ENCODE results near the gene KLRG1. TPM values are rescaled to one million over a fixed set of nuclear protein-coding genes. Genes with fewer than 3 reads are reported as not detected.

Gene KLRG1
- total and polyA plus RNA-seq, 2 of the 8 experiments (the other 6 are each of a cell fraction or from before 2014, with no cell fraction given): 7.9 to 12.8 TPM

GRCh38 chr12:9034095-9034494 is 44.7 kb downstream of the KLRG1 start (continued):
- no peak for TF ChIP-seq RAD21 (IDR thresholded peaks at IDR 0.05 in 1 of 2, conservative IDR thresholded peaks at IDR 0.05 in 1 of 2; ENCODE audit: low read depth in 2 of 2, low read length in 2 of 2)
- no peak for TF ChIP-seq POLR2A (IDR thresholded peaks at IDR 0.05; ENCODE audit: control extremely low read depth in 1 of 2, low read depth in 2 of 2, low read length in 2 of 2)
- TF ChIP-seq HDAC2 (IDR thresholded peaks at IDR 0.05; ENCODE audit: borderline replicate concordance in 1 of 2, low read depth in 2 of 2, low read length in 2 of 2): no peak
- TF ChIP-seq HDAC6 (IDR thresholded peaks at IDR 0.05; ENCODE audit: low read depth, low read length): no peak
- no peak for TF ChIP-seq CHD1 (IDR thresholded peaks at IDR 0.05; ENCODE audit: low read depth, low read length)
- TF ChIP-seq SIRT6 (IDR thresholded peaks at IDR 0.05; ENCODE audit: low read length): no peak
- TF ChIP-seq USF2 (IDR thresholded peaks at IDR 0.05; ENCODE audit: low read length): no peak

Measured in H1 (cell line).